Thymus (tissue), 11 donors: ENCODE measurements around the gene TSR1. TPM values are rescaled to one million over a fixed set of nuclear protein-coding genes. Genes with fewer than 3 reads are reported as not detected.

Experiments
- DNase-seq, 9 donors: peaks; one replicate each; pipeline ENCODE4 v3.0.0-alpha.2; 2013; ENCODE audit warnings: low spot score in 9 of 9, low read depth in 6 of 9, missing footprints in 1 of 9
- H3K27ac ChIP-seq, 2 donors: one replicate each; pipeline ENCODE4 v1.5.1; 2013; ENCODE audit warnings: control low read depth in 1 of 2, low read depth in 1 of 2, low read length in 1 of 2, mild to moderate bottlenecking in 1 of 2, moderate library complexity in 1 of 2
- H3K27me3 ChIP-seq, 2 donors: one replicate each; pipeline ENCODE4 v1.5.1; 2013; ENCODE audit warnings: low read length in 1 of 2; ENCODE audit not compliant: control insufficient read depth in 2 of 2, insufficient read depth in 1 of 2
- H3K36me3 ChIP-seq, 2 donors: one replicate each; pipeline ENCODE4 v1.5.1; 2013; ENCODE audit warnings: low read length in 1 of 2, mild to moderate bottlenecking in 1 of 2, moderate library complexity in 1 of 2; ENCODE audit not compliant: control insufficient read depth in 2 of 2, insufficient read depth in 2 of 2
- H3K4me1 ChIP-seq, 2 donors: one replicate each; pipeline ENCODE4 v1.5.1; 2013; ENCODE audit warnings: low read length in 2 of 2; ENCODE audit not compliant: control insufficient read depth in 2 of 2, insufficient read depth in 2 of 2
- H3K4me3 ChIP-seq, 2 donors: one replicate each; pipeline ENCODE4 v1.5.1; 2013; ENCODE audit warnings: low read length in 2 of 2, control low read depth in 1 of 2, mild to moderate bottlenecking in 1 of 2
- H3K9me3 ChIP-seq, 2 donors: one replicate each; pipeline ENCODE4 v1.5.1; 2013; ENCODE audit warnings: low read length in 1 of 2, mild to moderate bottlenecking in 1 of 2; ENCODE audit not compliant: control insufficient read depth in 2 of 2, insufficient read depth in 1 of 2
- WGBS: extraction: QIAGEN DNeasy Blood & Tissue Kit; methylation state at CpG from one replicate; pipeline ENCODE4 v1.1.7; 2013; 5-methylcytosine and 5-hydroxymethylcytosine counted together
- polyA plus RNA-seq: library from polyadenylated mRNA; stranded (reverse); fragments of 200-250 nt; gene quantifications from one replicate; pipeline ENCODE4 v1.2.3, GENCODE V29; 2013
- total RNA-seq: library from RNA; stranded (reverse); fragments of 120-200 nt; gene quantifications from one replicate; pipeline ENCODE4 v1.2.4, GENCODE V29; 2013
- donor health status: healthy.

Gene TSR1
- total and polyA plus RNA-seq, 2 donors, result 12.4 to 18.3 TPM

DNA sequence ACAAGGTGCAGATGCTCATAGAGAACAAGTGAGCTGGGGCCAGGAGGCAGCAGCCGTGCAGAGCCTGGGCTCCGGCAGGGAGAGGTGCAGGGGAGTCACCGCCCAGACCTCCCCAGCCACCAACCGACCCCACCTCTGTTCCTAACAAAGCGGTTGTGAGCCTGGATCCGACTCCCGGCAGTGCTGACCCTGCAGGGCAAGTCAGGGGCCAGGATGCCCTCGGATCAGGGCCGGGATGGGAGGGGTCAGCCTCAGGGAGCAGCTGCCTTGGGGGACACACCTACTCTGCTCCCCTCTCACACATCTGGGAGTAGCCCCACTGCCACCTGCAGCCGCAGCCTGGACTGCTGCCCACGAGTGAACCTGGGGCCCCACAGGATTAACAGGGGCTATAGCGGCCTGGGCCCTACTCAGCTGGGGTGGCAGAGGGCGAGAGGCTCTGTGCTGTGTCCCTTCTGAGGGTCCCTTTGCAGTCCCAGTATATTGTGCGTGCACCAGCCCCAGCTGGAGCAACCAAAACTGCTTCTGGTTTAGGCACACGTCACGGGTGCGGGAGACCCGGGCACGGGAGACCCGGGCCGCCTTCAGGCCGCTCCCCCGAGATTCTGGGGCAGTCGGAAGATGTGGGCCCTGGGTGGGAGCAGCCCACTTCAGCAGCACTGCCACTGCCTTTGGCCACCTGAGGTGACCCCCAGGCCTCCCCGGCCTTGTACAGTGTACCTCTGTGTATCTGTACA lies 43.4 kb upstream of the TSR1 start:
- peaks cover 32 to 38% of the 10 kb centered on the region in 2 donors for H3K36me3 ChIP-seq
- no peak for DNase-seq
- 97% methylated on average over 25 of the region's 25 CpGs for WGBS
- H3K27me3 ChIP-seq, result no peaks in the 10 kb centered on the region
- H3K9me3 ChIP-seq, result no peaks in the 10 kb centered on the region
- H3K27ac ChIP-seq, result no peak overlapping the region
- H3K4me1 ChIP-seq, result peaks cover 0 to 3% of the 10 kb centered on the region in 2 donors
- no peak overlapping the region for H3K4me3 ChIP-seq

- Histone ChIP-seq H3K9me3 (no peaks in the 10 kb centered on the region), H3K36me3 (peaks cover 32 to 33% of the 10 kb centered on the region in 2 donors), H3K4me1 (peaks cover 0 to 3% of the 10 kb centered on the region in 2 donors), H3K4me3 (no peak overlapping the region), H3K27me3 (no peaks in the 10 kb centered on the region), H3K27ac (no peak overlapping the region)
- no peak for DNase-seq
- 97% methylated on average over 11 of the region's 11 CpGs for WGBS
Measured at GRCh38 chr17:2378905-2379304, 42.6 kb upstream of the TSR1 start.

- DNase-seq, result no peak
- H3K9me3 ChIP-seq, result no peaks in the 10 kb centered on the region
- no peak overlapping the region for H3K4me3 ChIP-seq
- peaks cover 32 to 42% of the 10 kb centered on the region in 2 donors for H3K36me3 ChIP-seq
- 96% methylated on average over 10 of the region's 10 CpGs for WGBS
- no peak overlapping the region for H3K27ac ChIP-seq
- H3K27me3 ChIP-seq, result no peaks in the 10 kb centered on the region
- H3K4me1 ChIP-seq, result peaks cover 0 to under 1% of the 10 kb centered on the region in 2 donors
Measured at GRCh38 chr17:2377659-2378058, 41.4 kb upstream of the TSR1 start.

DNA sequence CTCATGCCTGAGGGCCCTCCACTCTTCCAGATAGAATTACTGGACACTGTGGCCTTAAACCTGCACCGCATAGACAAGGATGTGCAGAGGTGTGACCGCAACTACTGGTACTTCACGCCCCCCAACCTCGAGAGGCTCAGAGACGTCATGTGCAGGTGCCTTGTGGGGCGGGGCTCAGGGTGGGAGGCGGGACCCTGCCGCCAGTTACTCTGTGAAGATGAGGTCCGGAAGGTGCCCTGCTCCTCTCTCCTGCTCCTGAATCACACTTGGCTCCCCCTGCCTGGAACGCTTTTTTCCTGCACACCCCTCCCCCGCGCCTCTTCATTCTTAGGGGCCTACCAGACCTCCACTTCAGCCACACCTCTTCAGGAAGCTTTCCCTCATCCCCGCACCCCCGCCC lies 39.9 kb upstream of the TSR1 start:
- H3K4me3 ChIP-seq, result no peak overlapping the region
- DNase-seq, result no peak
- peaks cover 39 to 46% of the 10 kb centered on the region in 2 donors for H3K36me3 ChIP-seq
- H3K4me1 ChIP-seq, result no peaks in the 10 kb centered on the region
- no peak overlapping the region for H3K27ac ChIP-seq
- H3K27me3 ChIP-seq, result no peaks in the 10 kb centered on the region
- no peaks in the 10 kb centered on the region for H3K9me3 ChIP-seq
- WGBS, result 97% methylated on average over 14 of the region's 14 CpGs

DNA sequence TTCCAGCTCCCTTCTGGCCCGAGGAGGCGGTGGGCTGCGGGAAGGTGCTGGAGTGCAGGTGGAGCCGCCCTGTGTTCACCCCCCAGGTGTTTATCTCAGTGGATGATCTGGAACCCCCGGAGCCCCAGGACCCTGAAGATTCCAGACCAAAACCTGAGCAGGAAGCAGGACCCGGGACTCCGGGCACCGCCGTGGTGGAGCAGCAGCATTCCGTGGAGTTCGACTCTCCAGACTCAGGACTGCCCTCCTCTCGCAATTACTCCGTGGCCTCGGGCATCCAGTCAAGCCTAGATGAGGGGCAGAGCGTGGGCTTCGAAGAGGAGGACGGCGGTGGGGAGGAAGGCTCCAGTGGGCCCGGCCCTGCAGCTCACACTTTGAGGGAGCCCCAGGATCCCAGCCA lies 39.1 kb upstream of the TSR1 start:
- Histone ChIP-seq H3K36me3 (peaks cover 40 to 46% of the 10 kb centered on the region in 2 donors), H3K4me3 (no peak overlapping the region), H3K27ac (no peak overlapping the region), H3K9me3 (no peaks in the 10 kb centered on the region), H3K4me1 (no peaks in the 10 kb centered on the region), H3K27me3 (no peaks in the 10 kb centered on the region)
- no peak for DNase-seq
- WGBS, result 98% methylated on average over 19 of the region's 19 CpGs

GRCh38 chr17:2374549-2375285 lies 38.5 kb upstream of the TSR1 start:
- DNase-seq, result no peak
- H3K36me3 ChIP-seq, result peaks cover 38 to 50% of the 10 kb centered on the region in 2 donors
- 95% methylated on average over 11 of the region's 11 CpGs for WGBS

DNA sequence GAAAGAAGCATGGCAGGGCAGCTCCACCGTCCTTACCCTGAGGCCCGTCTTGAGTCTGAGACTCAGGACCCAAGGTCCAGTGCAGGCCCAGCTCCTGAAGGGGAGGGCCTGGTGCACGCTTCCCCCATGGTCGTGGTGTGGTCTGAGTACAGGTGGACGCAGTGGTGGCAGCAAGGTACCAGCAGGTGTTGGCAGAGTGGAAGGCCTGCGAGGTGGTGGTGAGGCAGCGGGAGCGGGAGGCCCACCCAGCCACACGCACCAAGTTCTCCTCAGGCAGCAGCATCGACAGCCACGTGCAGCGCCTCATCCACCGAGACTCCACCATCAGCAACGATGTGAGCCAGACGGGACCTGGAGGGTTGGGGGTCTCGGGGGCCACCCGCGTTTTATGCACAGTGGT lies 36.9 kb upstream of the TSR1 start:
- 98% methylated on average over 18 of the region's 18 CpGs for WGBS
- Histone ChIP-seq H3K27me3 (no peaks in the 10 kb centered on the region), H3K36me3 (peaks cover 26 to 43% of the 10 kb centered on the region in 2 donors), H3K9me3 (no peaks in the 10 kb centered on the region), H3K4me1 (no peaks in the 10 kb centered on the region), H3K27ac (no peak overlapping the region), H3K4me3 (no peak overlapping the region)
- DNase-seq, result no peak

More at GRCh38 chr17:2374549-2375285, 38.5 kb upstream of the TSR1 start:
- Histone ChIP-seq H3K4me3 (no peak overlapping the region), H3K4me1 (no peaks in the 10 kb centered on the region), H3K9me3 (no peaks in the 10 kb centered on the region), H3K27ac (no peak overlapping the region), H3K27me3 (no peaks in the 10 kb centered on the region)

GRCh38 chr17:2372681-2373080 lies 36.4 kb upstream of the TSR1 start:
- no peak overlapping the region for H3K27ac ChIP-seq
- no peaks in the 10 kb centered on the region for H3K9me3 ChIP-seq
- no peak for DNase-seq
- H3K4me1 ChIP-seq, result no peaks in the 10 kb centered on the region
- 92% methylated on average over 16 of the region's 16 CpGs for WGBS
- H3K27me3 ChIP-seq, result no peaks in the 10 kb centered on the region
- peaks cover 22 to 39% of the 10 kb centered on the region in 2 donors for H3K36me3 ChIP-seq
- H3K4me3 ChIP-seq, result no peak overlapping the region

- Histone ChIP-seq H3K27me3 (no peaks in the 10 kb centered on the region), H3K4me3 (no peak overlapping the region), H3K36me3 (peaks cover 19 to 38% of the 10 kb centered on the region in 2 donors), H3K27ac (no peak overlapping the region), H3K4me1 (no peaks in the 10 kb centered on the region), H3K9me3 (no peaks in the 10 kb centered on the region)
- DNase-seq, result no peak
- 99% methylated on average over 26 of the region's 26 CpGs for WGBS
Measured at GRCh38 chr17:2372180-2372579, 35.9 kb upstream of the TSR1 start.
